HG03558 (cell line): ENCODE measurements around the gene CASP9.

ENCODE experiments used
- ATAC-seq: cut with Tn5 transposase; IDR thresholded peaks from one replicate; pipeline ENCODE4 v1.9.1; 2021; ENCODE audit warnings: moderate number of reproducible peaks; ENCODE audit not compliant: unreplicated experiment; ENCODE audit errors: extremely low read depth

The CASP9 gene

DNA sequence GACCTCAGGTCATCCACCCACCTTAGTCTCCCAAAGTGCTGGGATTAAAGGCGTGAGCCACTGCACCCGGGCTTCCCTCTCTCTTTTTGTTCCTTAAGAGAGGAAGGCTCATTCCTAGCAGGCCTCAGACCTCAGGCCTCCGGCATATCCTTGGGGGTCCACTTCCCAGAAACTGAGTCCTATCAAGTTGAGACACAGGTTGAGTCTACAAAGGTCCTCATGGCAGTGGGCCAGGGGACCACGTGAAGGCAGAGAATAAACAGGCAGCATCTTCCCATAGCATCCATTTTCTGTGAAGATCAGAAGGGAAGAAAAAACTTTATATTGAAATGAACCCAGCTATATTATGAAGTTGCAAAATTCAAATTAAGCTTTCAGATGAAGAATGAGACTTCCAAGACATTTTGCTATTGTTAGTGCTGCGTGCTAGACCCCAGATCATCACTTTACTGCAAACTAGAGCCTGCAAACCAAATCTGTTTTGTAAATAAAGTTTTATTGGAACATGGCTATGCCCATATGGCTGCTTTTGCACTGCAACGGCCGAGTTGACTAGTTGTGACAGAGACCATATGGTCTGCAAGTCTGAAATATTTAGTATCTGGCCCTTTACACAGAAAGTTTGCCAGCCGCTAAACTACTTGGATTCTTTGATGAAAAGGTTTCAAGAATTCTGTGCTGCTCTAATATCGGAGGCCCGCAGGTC is 71.0 kb downstream of the CASP9 start:
- ATAC-seq: no peak

- no peak for ATAC-seq
These were observed 71.8 kb downstream of the CASP9 start for GRCh38 chr1:15452216-15452615.

GRCh38 chr1:15451014-15451722 is 72.8 kb downstream of the CASP9 start:
- no peak for ATAC-seq

GRCh38 chr1:15449567-15449966 is 74.4 kb downstream of the CASP9 start:
- no peak for ATAC-seq

DNA sequence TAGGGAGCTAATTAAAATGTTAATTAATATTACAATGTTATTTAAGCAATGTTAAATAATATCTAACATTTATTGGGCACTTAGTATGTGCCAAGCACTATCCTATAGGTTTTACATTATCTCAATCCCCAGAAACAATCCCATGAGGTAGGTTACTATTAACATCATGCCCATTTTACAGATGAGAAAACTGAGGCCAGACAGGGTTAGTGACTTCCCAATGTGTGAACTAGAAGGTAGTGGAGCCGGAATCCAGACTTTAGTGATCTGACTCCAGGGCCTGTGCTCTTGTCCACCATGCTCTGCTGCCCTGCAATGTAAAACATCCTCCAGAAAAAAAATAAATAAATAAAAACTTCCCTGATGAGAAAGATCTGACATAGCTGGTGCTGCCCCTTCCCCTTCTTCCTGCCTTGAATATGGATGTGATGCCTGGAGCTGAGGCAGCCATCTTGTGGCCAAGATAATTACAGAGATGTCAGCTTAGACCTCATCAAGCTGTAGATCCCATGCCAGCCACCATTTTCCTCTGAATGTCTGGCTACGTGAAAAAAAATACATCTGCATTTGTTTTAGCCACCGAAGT is 75.0 kb downstream of the CASP9 start:
- ATAC-seq: no peak

GRCh38 chr1:15446212-15446611 is 77.8 kb downstream of the CASP9 start:
- ATAC-seq: no peak

DNA sequence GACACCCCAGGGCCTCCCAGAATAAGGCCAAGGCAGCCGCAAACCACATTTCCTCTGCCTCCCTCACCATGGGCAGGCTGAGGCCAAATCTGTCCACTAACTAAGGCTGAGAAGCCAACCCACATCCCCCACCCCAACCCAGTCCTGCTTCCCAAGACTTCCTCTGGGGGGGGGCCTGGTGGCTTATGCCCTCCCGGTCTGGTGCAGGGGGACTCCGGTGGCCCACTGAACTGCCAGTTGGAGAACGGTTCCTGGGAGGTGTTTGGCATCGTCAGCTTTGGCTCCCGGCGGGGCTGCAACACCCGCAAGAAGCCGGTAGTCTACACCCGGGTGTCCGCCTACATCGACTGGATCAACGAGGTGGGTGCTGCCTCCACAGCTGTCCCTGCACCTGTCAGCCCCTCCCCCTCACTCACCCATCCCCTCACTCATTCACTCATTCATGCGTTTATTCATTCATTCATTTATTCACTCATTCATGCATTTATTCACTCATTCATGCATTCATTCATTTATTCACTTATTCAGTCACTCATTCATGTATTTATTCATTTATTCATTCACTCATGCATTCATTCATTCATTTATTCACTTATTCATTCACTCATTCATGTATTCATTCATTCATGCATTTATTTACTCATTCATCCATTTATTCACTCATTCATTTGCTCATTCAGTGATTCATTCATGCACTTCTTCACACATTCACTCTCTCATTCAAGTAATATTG is 78.5 kb downstream of the CASP9 start:
- ATAC-seq: no peak

- no peak for ATAC-seq
These were observed 79.3 kb downstream of the CASP9 start for GRCh38 chr1:15444468-15445389.

DNA sequence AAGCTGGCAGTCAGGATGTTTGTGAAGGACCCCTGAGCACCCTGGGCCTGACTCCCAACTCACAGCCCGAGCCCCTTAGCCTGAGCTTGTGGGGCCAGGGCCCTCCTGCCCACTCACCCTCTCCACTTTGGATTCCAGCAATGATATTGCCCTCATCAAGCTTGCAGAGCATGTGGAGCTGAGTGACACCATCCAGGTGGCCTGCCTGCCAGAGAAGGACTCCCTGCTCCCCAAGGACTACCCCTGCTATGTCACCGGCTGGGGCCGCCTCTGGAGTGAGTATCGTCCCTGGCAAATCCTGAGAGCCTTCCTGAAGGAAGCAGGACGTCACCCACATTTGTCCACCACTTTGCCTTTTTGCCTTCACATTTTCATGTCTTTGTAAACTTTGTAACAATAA is 80.7 kb downstream of the CASP9 start:
- ATAC-seq: no peak

DNA sequence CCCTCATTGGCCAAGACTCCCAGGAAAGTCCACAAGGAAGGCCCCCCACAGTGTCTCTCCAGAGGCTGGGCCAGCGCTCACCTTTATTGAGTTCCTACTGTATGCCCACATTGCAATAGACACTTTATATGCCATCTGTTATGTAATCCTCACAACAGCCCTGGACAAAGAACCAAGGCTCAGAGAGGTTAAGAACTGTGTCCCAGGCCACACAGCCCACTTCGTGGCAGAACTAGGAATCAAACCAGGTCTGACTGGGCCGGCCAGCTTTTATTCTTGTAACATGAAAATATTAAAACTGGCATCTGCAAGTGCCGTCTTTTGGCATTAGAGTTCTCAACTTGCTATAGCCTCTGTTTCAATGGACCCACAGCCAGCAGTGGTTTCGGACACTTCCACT is 81.3 kb downstream of the CASP9 start:
- ATAC-seq: no peak

- no peak for ATAC-seq
These were observed 81.9 kb downstream of the CASP9 start for GRCh38 chr1:15442119-15442518.
